HG03045 (cell line): ENCODE results near the gene CPLANE2.
"Not testable (repeated sequence)": the region's sequence is repeated elsewhere in the genome, so short reads cannot be mapped to it uniquely, and the experiment has no call there.

Source experiments
- ATAC-seq: cut with Tn5 transposase; IDR thresholded peaks from one replicate; pipeline ENCODE4 v1.9.1; 2021; ENCODE audit warnings: mild to moderate bottlenecking, moderate library complexity; ENCODE audit not compliant: unreplicated experiment

CPLANE2 gene

GRCh38 chr1:16249596-16250241 lies 12.7 kb upstream of the CPLANE2 start:
- no peak for ATAC-seq

- ATAC-seq = no peak
Measured at GRCh38 chr1:16248603-16249516, 11.9 kb upstream of the CPLANE2 start.

- ATAC-seq = no peak
Measured at GRCh38 chr1:16248007-16248436, 11.0 kb upstream of the CPLANE2 start.

- ATAC-seq = no peak
Measured at GRCh38 chr1:16247441-16247840, 10.5 kb upstream of the CPLANE2 start.

- no peak for ATAC-seq
Measured at GRCh38 chr1:16246961-16247360, 10.0 kb upstream of the CPLANE2 start.

GRCh38 chr1:16246239-16246638 lies 9.3 kb upstream of the CPLANE2 start:
- not testable (repeated sequence) for ATAC-seq

- ATAC-seq = no peak
Measured at GRCh38 chr1:16245476-16246196, 8.7 kb upstream of the CPLANE2 start.

GRCh38 chr1:16244650-16245285 lies 7.8 kb upstream of the CPLANE2 start:
- no peak for ATAC-seq

GRCh38 chr1:16243936-16244649 lies 7.1 kb upstream of the CPLANE2 start:
- no peak for ATAC-seq

GRCh38 chr1:16243215-16243610 lies 6.2 kb upstream of the CPLANE2 start:
- ATAC-seq = no peak

GRCh38 chr1:16242556-16243214 lies 5.7 kb upstream of the CPLANE2 start:
- ATAC-seq = no peak

GRCh38 chr1:16241221-16241708 lies 4.3 kb upstream of the CPLANE2 start:
- no peak for ATAC-seq

- no peak for ATAC-seq
Measured at GRCh38 chr1:16239972-16240491, 3.0 kb upstream of the CPLANE2 start.

- no peak for ATAC-seq
Measured at GRCh38 chr1:16237343-16237830, 404 bp upstream of the CPLANE2 start.

- ATAC-seq = peak; percentile 35
Measured at GRCh38 chr1:16235944-16236510, 956 bp downstream of the CPLANE2 start.

- ATAC-seq = no peak
Measured at GRCh38 chr1:16235347-16235746, 1.6 kb downstream of the CPLANE2 start.

GRCh38 chr1:16233431-16233830 lies 3.6 kb downstream of the CPLANE2 start:
- no peak for ATAC-seq

- ATAC-seq = no peak
Measured at GRCh38 chr1:16232316-16232710, 4.7 kb downstream of the CPLANE2 start.
